HG03097 (cell line): Measurements from ENCODE around the gene ANKHD1.
"Not testable (repeated sequence)": the region's sequence is repeated elsewhere in the genome, so short reads cannot be mapped to it uniquely, and the experiment has no call there.

Experiments
- ATAC-seq: cut with Tn5 transposase; IDR thresholded peaks from one replicate; pipeline ENCODE4 v1.9.1; 2021; ENCODE audit not compliant: unreplicated experiment, low FRiP score

ANKHD1 gene

DNA sequence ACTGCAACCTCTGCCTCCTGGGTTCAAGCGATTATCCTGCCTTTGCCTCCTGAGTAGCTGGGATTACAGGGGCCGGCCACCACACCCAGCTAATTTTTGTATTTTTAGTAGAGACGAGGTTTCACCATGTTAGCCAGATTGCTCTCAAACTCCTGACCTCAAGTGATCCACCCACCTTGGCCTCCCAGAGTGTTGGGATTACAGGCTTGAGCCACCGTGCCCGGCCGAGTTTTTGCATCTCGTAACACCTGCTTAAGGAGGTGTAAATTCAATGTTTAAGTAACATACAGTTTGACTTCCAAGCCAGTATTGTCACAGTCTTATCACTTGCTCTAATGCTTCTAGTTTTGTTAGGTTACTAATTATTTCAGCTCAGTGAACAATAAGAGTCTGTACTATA, 19.7 kb downstream of the ANKHD1 start:
- ATAC-seq = not testable (repeated sequence)

DNA sequence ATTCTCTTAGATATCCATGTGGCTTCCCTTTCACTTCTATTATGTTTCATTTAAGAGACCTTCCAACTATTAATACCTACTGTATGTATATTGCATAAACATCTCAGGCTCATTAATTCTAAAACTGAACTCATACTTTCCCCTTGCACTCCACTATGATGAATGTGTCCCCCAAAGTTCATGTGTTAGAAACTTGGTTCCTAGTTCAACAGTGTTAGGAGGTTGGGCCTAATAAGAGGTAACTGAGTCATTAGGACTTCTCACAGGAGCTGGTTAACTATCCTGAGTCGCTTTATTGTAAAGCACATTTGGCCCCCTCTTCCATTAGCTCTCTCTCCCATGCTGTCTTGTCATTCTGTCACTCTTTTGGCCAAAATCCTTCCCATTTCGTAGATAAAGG, 22.0 kb downstream of the ANKHD1 start:
- no peak for ATAC-seq

DNA sequence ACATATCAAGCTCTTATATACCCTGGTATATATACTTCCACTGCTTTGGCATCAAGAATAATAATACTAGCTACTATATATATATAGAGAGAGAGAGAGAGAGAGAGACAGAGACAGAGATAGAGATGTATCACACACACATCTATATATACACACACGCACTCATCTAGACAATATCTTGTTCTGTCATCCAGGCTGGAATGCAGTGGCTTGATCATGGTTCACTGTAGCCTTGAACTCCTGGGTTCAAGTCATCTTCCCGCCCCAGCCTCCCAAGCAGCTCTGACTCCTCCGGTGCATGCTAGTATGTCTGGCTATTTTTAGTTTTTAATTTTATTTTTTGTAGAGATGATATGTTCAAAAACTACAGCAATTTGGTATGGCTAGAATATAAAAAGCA, 22.5 kb downstream of the ANKHD1 start:
- ATAC-seq = no peak

DNA sequence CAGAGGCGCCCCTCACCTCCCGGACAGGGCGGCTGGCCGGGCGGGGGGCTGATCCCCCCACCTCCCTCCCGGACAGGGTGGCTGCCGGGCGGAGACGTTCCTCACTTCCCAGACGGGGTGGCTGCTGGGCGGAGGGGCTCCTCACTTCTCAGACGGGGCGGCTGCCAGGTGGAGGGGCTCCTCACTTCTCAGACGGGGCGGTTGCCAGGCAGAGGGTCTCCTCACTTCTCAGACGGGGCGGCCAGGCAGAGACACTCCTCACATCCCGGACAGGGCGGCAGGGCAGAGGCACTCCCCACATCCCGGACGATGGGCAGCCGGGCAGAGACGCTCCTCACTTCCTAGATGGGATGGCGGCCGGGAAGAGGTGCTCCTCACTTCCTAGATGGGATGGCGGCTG, 26.1 kb downstream of the ANKHD1 start:
- not testable (repeated sequence) for ATAC-seq

DNA sequence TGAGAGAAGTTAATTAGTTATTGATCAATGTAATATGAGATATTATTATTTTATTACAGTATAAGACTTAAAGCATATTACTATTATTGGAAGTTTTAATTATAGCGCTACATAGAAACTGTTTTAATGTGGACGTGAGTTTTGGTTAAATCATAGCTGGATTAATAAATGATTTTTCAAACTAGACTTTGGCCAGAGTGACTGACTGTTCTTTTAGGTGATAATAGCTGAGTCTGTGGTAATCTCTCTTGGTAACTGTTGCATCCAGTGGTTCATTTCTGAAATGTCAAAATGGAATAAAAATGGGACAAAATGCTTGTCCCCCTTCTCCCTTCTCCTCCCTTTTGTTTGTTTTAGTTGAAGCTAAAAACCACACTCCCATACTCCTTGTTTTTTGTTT, 28.1 kb downstream of the ANKHD1 start:
- ATAC-seq = no peak

DNA sequence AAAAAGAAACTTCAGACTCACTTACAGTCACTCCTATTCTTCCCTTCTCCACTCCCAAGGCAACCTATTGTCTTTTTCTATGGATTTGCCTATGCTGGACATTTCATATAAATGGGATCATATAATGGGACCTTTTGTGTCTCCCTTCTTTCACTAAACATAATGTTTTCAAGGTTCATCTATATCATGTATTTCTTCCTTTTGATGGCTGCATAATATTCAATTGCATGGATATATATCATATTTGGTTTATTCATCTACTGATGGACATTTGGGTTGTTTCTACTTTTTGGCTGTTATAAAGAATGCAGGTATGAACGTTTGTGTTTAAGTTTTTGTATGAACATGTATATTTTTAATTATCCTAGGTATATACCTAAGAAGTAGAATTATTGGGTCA, 30.6 kb downstream of the ANKHD1 start:
- ATAC-seq = no peak

DNA sequence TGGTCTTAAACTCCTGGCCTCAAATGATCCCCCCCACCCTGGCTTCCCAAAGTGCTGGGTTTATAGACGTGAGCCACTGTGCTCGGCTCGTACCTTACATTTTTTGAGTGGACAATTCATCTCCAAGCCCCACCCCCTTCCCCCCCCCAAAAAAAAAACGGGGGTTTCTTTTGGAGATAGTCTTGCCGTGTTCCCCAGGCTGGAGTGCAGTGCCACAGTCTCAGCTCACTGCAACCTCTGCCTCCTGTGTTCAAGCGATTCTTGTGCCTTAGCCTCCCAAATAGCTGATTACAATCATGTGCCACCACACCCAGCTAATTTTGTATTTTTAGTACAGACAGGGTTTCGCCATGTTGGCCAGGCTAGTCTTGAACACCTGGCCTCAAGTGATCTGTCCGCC, 31.3 kb downstream of the ANKHD1 start:
- ATAC-seq = no peak

DNA sequence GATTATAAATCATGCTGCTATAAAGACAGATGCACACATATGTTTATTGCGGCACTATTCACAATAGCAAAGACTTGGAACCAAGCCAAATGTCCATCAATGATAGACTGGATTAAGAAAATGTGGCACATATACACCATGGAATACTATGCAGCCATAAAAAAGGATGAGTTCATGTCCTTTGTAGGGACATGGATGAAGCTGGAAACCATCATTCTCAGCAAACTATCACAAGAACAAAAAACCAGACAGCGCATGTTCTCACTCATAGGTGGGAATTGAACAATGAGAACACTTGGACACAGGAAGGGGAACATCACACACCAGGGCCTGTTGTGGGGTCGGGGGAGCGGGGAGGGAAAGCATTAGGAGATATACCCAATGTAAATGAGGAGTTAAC, 55.7 kb downstream of the ANKHD1 start:
- ATAC-seq = not testable (repeated sequence)

DNA sequence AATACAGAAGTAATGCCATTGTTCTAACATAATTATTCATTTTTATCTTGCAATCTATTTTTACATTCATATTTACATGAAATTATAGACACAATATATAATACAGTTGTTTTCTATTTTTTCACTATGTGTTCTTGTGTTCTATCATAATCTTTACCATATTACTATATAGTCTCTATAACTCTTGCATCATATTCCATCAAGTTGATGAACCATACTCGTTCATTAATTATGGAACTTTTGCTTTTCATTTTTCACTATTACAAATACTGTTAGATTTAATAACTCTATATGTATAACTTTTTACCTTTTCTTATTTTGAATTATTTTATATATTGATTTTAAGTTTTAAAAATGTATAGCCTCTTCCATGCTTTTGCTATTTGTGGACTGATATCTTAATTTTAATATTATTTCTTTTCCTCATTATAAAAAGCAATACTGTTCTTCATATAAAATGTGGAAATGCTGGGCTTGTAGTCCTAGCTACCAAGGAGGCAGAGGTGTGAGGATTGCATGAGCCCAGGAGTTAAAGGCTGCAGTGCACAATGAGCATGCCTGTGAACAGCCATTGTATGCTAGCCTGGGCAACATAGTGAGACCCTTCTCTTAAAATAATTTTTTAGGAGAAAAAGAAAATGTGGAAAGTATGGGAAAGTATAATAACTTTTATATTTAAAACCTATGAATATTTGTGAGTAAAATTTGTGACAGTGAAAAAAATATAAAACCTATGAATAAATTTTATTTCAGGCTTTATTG, 65.5 kb downstream of the ANKHD1 start:
- ATAC-seq = no peak

DNA sequence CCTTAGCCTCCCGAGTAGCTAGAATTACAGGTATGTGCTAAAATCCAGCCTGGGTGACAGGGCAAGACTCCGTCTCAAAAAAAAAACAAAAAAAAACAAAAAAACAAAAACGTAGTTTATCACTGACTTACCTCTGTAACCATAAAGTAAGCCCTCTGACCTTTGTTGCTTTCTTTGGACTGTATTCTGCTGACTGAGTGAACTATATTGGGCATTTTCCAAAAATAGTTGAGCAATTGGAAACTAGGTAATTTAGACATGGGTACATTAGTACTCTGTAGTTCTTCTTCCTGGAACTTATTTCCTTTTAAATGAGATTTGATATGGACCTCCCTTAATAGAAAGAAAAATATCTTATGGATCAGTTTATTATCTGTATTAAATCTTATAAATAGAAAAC, 66.6 kb downstream of the ANKHD1 start:
- ATAC-seq = no peak

DNA sequence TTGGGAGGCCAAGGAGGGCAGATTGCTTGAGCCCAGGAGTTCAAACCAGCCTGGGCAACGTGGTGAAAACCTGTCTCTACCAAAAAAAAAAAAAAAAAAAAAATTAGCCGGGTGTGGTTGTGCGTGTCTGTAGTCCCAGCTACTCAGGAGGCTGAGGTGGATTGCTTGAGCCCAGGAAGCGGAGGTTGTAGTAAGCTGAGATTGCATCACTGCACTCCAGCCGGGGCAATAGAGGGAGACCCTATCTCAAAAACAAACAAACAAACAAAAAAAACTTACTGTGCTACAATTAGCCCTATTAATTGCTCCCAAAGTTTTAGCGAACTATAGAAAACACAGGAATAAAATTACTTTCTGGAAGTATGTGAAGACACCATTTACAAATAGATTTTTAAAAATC, 67.6 kb downstream of the ANKHD1 start:
- ATAC-seq = no peak

DNA sequence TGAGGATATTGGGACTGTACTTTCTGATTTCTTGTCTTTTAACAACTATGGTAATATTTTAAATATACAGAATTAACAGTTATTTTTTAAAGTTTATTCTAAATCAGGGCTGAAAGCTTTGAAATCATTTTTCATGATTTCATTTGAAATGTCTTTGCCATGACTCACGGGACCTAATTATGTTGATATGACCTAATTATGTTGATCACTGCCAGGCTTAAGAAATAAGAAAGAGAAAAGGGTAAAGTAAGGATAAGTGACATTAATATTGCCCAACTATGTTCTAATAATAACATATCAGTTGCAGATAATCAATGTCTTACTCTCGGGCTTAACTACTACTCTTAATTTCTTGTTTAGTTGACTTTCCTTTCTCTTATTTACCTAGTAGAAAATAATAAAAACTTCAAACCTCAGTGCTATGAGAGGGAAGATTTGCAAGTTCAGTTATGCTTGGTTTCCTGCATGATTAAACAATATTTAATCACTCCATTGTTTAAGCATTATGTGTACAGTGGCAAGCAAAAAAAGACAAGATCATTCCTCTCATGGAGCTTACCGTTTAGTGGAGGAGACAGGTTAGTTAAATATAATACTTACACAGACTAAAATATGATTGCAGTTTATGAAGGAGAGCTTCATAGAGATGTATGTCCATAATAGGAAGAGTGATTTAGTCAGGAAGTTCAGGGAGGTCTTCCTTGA, 78.8 kb downstream of the ANKHD1 start:
- no peak for ATAC-seq

DNA sequence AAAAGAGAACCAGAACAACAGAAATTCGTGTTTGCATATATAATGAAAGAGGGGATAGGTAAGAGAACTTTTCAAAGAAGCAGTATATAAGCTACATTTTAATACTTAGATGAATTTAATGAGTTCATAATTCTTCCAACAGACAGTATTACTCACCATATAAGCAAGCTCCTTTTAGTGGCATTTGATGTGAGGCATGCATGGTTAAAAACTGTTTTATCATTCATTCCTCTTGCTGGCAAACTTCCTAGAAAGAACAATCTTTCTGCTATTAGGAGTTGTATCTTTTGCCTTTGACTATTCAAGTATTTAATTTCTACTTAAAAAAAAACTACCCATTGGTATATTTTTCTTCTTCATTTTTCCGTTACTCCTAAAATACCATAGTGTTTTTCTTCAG, 80.1 kb downstream of the ANKHD1 start:
- ATAC-seq = no peak

DNA sequence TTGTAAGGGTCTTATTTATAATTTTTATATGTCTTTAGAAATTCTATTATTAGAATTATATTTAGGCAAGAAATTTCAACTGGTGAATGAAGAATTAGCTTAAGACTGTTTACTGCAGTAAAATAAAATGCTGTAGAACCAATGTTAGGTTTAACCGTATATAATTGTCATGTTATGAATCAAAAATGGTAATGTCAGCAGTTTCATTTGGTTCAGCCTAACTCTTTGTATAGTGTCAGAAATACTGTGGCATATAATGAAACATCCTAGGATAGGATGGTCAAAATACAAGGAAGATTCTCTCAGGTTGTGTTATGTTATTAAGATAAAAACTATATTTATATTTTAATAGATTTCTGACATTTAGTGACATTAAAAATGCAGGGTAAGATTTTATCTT, 81.4 kb downstream of the ANKHD1 start:
- no peak for ATAC-seq

DNA sequence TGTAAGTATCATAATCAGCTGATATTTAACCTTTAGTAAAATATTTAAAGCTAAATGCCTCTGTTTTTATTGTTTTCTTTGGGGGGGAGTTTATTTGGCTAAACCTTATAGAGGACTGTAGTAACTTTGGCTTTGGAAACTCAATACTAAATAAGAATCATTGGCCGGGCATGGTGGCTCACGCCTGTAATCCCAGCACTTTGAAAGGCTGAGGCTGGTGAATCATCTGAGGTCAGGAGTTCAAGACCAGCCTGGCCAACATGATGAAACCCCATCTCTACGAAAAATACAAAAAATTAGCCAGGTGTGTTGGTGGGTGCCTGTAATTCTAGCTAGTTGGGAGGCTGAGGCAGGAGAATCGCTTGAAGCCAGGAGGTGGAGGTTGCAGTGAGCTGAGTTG, 86.5 kb downstream of the ANKHD1 start:
- not testable (repeated sequence) for ATAC-seq

DNA sequence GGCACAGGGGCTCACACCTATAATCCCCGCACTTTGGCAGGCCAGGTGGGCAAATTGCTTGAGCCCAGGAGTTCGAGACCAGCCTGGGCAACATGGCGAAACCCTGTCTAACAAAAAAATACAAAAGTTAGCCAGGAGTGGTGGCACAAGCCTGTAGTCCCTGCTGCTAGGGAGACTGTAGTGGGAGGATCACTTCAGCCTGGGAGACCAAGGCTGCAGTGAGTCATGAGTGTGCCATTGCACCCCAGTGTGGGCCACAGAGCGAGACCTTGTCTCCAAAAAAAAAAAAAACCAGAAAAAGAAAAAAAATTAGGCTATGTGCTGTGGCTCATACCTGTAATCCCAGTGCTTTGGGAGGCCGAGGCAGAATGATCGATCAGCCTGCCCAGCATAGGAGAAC, 87.3 kb downstream of the ANKHD1 start:
- ATAC-seq = no peak

DNA sequence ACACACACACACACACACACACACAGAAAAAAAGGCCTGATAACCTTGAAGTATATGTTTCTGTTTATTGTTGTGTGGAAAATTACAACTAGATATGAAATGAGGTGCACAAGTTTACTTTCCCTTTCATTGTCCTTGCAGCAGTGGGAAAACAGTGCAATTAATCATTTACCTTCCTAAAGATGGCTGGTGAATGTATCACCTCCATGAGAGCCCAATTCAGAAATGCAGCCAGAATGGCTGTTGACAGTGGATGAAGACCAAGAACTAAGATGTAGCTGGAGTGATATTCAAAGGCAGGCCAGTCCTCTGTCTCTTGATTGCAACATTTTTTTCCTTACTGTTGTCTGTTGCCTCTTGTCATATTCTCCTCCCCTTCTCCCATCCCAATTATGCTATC, 96.3 kb downstream of the ANKHD1 start:
- no peak for ATAC-seq

DNA sequence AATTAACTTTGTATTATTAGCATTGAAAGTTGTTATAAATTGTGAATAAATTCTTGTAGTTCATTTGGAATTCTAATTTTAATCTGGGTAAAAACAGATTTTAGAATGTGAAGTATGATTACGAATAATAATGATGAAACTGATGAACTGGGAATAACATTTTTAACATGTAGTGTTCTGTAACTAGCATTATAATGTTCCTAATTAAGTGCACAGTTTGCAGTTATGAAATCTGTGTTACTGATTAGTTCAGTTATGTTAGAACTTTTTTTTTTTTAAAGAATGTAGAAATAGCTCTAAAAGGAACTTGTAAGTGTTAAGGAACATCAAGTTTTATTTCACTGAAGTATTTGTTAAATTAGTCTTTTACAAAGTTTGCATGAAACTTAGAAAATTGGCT, 97.0 kb downstream of the ANKHD1 start:
- ATAC-seq = no peak

DNA sequence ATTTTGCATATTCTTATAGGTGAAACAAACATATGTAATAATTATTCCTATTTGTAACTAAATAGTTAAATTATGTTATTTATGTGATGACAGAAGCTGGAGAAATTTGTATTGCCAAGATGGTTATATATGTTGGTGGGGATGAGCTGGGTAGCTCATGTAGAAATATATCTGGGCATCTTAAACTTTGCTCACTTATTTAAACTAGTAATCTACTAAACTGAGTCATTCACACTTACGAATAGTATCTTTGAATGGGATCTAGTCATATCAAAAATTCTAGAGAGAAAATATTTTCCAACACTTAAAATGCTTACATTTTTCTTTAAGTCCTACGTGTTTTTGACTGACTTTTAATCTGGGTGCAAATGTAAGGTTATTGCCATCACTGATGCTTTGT, 101.2 kb downstream of the ANKHD1 start:
- ATAC-seq = no peak

DNA sequence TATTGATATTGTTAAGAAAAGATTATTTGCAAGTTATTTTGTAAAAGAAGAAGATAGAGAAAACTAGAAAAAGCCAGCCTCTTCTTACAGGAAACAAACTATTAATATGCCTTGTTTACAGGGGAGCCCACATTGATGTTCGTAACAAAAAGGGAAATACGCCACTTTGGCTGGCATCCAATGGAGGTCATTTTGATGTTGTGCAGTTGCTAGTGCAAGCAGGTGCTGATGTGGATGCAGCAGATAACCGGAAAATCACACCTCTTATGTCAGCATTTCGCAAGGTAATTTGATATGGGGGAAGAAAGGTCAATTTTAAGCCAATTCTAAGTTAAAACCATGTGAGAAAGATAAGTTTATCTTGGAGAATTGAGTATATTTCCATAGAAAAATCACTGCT, 108.3 kb downstream of the ANKHD1 start:
- ATAC-seq = no peak

DNA sequence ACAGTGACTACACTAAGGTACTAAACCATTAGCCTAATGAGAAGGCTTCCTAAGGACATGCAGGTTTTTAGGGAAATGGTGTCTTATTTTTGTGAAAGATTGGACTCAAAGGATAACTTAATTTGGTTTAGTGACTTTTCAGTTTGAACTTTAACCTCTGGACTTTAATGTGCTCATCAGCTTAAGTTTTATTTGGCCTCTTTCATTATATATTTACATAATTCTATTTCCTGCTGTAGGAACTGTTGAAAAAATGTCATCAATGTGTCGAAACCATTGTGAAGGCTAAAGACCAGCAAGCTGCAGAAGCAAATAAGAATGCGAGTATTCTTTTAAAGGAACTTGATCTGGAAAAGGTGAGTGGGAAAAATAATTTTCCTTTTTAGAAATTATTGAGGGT, 111.5 kb downstream of the ANKHD1 start:
- no peak for ATAC-seq

DNA sequence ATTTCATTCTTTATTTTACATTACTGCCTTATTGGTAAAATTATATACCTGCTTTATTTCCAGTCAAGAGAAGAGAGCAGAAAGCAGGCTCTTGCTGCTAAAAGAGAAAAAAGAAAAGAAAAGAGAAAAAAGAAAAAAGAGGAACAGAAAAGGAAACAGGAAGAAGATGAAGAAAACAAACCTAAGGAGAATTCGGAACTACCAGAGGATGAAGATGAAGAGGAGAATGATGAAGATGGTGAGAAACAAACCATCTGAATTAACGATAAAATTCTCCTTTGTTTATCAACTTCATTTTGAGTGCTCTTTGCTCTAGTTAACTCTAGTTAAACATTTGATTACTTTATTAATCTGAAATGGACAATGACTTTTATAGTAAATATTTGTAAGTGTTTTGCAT, 122.4 kb downstream of the ANKHD1 start:
- no peak for ATAC-seq
